ENCODE measurements around the gene ANKDD1A.

The ANKDD1A gene

DNA sequence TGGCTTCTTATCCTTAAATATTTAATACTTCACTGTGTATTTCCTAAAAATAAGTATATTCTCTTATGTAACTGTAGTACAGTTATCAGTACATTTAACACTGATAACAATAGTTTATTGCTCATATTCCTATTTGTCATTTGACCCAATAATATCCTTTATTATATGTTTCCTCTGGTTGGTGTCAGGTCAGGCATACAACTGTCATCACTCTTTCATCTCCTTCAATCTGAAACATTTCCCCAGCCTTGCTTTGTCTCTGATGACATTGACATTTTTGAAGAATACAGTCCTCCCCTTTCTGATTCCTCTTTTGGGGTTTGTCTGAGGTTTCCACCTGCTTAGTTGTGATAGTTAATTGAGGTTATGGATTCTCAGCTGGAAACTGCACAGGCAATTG lies 42.2 kb upstream of the ANKDD1A start:
- H3K4me3 ChIP-seq (replicated peaks; ENCODE audit: low read depth, low read length), result no peak overlapping the region
- TF ChIP-seq, protein P1, sequence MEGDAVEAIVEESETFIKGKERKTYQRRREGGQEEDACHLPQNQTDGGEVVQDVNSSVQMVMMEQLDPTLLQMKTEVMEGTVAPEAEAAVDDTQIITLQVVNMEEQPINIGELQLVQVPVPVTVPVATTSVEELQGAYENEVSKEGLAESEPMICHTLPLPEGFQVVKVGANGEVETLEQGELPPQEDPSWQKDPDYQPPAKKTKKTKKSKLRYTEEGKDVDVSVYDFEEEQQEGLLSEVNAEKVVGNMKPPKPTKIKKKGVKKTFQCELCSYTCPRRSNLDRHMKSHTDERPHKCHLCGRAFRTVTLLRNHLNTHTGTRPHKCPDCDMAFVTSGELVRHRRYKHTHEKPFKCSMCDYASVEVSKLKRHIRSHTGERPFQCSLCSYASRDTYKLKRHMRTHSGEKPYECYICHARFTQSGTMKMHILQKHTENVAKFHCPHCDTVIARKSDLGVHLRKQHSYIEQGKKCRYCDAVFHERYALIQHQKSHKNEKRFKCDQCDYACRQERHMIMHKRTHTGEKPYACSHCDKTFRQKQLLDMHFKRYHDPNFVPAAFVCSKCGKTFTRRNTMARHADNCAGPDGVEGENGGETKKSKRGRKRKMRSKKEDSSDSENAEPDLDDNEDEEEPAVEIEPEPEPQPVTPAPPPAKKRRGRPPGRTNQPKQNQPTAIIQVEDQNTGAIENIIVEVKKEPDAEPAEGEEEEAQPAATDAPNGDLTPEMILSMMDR (IDR thresholded peaks at IDR 0.05; ENCODE audit: low read length, missing control alignments), result no peak
- no peak for DNase-seq (ENCODE audit: low read depth)

DNA sequence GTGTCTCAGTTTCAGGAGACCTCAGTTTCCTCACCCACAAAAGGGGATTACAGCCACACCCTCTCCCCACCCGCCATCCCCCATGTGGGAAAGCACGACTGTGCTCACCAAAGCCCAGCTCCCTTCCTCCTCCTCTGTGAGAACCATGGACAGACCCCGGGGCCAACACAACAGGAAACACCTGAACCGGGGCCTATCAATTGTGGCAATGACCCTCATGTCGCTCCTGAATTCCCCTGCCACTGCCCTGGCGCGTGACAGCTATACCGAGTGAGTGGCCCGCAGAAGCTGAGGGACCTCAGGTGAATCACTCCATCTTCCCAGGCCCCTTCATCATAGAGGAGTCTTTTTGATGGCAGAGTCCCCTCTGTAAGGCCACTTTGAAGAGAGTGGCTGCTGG lies 41.3 kb upstream of the ANKDD1A start:
- TF ChIP-seq, protein P1 (IDR thresholded peaks at IDR 0.05; ENCODE audit: low read length, missing control alignments), result no peak
- no peak for DNase-seq (ENCODE audit: low read depth)
- no peak overlapping the region for H3K4me3 ChIP-seq (replicated peaks; ENCODE audit: low read depth, low read length)

DNA sequence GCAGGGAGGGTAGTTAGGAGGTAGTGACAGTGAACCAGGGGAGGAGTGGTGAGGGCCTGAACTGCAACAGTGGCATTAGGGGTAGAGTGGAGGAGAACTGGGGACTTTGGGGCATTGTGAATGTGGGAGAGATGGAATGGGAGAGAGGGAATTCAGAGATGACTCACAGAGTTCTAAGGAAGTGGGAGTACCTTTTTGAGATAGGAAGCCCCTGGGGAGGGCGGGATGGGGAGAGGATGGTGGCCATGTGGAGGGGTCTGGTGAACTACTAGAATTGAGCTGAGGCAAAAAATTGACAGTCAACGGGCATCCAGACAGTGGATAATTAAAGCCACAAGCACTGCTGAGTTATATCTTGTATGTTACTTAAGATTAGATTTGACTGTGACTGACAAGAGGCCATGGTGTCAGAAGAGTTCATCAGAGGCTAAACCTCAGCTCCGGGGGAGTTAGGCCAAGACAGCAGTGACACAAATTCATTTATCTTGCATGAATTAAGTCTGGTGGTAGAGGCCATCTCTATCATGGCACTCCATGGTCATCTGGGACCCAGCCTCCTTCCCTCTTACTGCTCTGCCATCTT lies 36.0 kb upstream of the ANKDD1A start:
- peak; percentile 56 for DNase-seq (ENCODE audit: low read depth)
- TF ChIP-seq, protein P1 (IDR thresholded peaks at IDR 0.05; ENCODE audit: low read length, missing control alignments), result no peak

GRCh38 chr15:64877435-64877834 lies 34.3 kb upstream of the ANKDD1A start:
- TF ChIP-seq, protein P1 (IDR thresholded peaks at IDR 0.05; ENCODE audit: low read length, missing control alignments), result no peak
- no peak overlapping the region for H3K4me3 ChIP-seq (replicated peaks; ENCODE audit: low read depth, low read length)
- peak; percentile 47 for DNase-seq (ENCODE audit: low read depth)

More for the DNA sequence above, 36.0 kb upstream of the ANKDD1A start:
- no peak overlapping the region for H3K4me3 ChIP-seq (replicated peaks; ENCODE audit: low read depth, low read length)

DNA sequence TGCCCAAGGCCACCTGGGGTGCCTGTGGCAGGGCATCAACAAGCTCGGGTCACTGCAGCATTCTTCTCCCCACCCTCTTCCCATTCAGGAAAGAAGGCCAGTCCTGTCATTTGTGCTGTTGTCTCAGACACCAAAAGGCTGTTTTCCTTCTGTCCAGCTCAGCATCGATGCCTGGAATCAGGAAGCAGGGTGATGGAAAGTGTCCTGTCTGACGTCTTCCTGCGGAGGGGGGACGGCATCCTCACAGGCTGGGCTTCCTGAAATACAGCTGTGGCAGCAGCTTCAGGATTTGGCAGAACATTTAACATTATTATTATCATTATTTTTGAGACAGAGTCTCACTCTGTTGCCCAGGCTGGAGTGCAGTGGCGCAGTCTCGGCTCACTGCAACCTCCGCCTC lies 33.0 kb upstream of the ANKDD1A start:
- H3K4me3 ChIP-seq (replicated peaks; ENCODE audit: low read depth, low read length), result no peak overlapping the region
- TF ChIP-seq, protein P1 (IDR thresholded peaks at IDR 0.05; ENCODE audit: low read length, missing control alignments), result no peak
- DNase-seq (ENCODE audit: low read depth), result no peak

DNA sequence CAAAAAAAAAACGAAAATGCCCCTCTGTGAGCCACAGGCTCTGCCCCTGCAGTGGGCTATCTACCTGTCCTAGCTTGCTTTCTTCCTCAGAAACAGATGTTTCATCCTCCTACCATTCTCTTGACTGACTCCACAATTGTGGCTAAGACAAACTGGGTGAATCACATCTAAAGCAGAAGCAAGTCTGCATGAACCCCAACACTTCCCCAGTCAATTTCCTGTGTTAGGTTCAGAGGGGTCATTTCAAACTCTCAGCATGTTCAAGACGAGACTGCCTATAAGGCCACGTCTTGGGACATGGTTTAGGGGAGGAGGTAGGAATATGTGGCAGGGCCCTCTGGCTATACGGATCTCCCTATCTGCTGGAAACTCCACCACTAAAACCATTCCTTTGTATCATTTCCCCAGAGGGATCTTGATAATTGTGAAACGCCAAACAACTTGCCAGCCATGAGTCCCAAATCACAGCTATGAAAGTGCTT lies 28.6 kb upstream of the ANKDD1A start:
- TF ChIP-seq, protein P1 (IDR thresholded peaks at IDR 0.05; ENCODE audit: low read length, missing control alignments), result no peak
- no peak overlapping the region for H3K4me3 ChIP-seq (replicated peaks; ENCODE audit: low read depth, low read length)
- peak; percentile 55 for DNase-seq (ENCODE audit: low read depth)

DNA sequence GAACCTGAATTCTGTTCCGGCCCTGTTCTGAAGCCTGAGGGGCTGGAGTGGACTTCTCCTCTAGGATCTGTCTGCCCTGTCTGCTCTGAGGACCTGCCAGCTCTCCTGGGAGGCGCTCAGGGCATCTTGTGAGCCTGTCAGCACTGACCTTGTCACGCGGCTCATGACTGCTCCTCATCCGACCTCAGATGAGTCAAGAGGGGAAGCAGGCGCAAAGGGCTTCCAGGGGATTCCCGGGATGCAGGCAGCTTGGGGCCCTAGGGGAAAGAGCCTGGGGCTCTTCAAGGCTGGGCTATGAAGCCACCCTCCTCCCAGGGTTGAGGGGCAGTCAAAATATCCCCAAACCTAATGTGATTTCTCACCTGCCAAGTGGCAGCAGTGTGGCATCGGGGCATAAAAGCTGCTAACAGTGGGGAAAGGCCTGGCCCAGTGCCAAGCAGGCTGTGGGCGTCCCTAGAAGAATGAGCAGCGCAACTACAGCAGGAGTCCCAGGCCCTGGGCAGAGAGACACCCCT lies 27.6 kb upstream of the ANKDD1A start:
- TF ChIP-seq, protein P1 (IDR thresholded peaks at IDR 0.05; ENCODE audit: low read length, missing control alignments), result no peak
- H3K4me3 ChIP-seq (replicated peaks; ENCODE audit: low read depth, low read length), result no peak overlapping the region
- DNase-seq (ENCODE audit: low read depth), result peak; percentile 89

All from fibroblast of pulmonary artery (primary cell).